AG04450 (cell line): ENCODE data around the gene AMOTL2. TPM values are rescaled to one million over a fixed set of nuclear protein-coding genes. Genes with fewer than 3 reads are reported as not detected.
A peak's percentile ranks its signal among the peaks of the same experiment; 100 is the strongest.

Source experiments
- CTCF ChIA-PET: fragments of 300-600, 350-600 bp; formaldehyde crosslinking; extraction: SDS; loops from one replicate; lab custom pipeline; 2022; ENCODE audit warnings: antibody characterized with exemption, inconsistent platforms; lab: Charles Lee
- POLR2A ChIA-PET: fragments of 350-600 bp; formaldehyde crosslinking; extraction: SDS; loops from one replicate; lab custom pipeline; 2021; ENCODE audit warnings: antibody characterized with exemption, inconsistent platforms; lab: Yijun Ruan, JAX
- DNase-seq: peaks from one replicate; pipeline ENCODE4 v3.0.0-alpha.2; 2011; ENCODE audit warnings: low read depth, low spot score
- H3K27ac ChIP-seq: one replicate; pipeline ENCODE4 v1.5.1; 2012; ENCODE audit warnings: low read depth, low read length, control low read depth
- H3K27me3 ChIP-seq: one replicate; pipeline ENCODE4 v1.6.0; 2012; ENCODE audit warnings: low read length; ENCODE audit not compliant: control insufficient read depth, insufficient read depth
- H3K4me3 ChIP-seq: 2 replicates; pipeline ENCODE4 v1.5.1; 2011; ENCODE audit warnings: mild to moderate bottlenecking, low read depth, low read length, control low read depth
- H3K9me3 ChIP-seq: 2 replicates; pipeline ENCODE4 v1.5.1; 2012; ENCODE audit warnings: low read length; ENCODE audit not compliant: control insufficient read depth, insufficient read depth
- CTCF ChIP-seq: IDR thresholded peaks from 2 replicates; pipeline ENCODE4 v1.5.1; 2011; ENCODE audit warnings: low read depth, low read length, control low read depth, inconsistent platforms
- polyA plus RNA-seq: library from polyadenylated mRNA; depleted of rRNA; stranded (reverse); fragments of >200 nt; gene quantifications from 2 replicates; pipeline ENCODE4 v1.2.3, GENCODE V29; 2011

AMOTL2 gene
- polyA plus RNA-seq, 1 experiment, result 74.5 TPM

- DNase-seq, result no peak
- POLR2A ChIA-PET, result interaction anchor here (0.9 to 2.7 kb wide), 5 partner anchors 18 to 32 kb away, joined by 3 to 12 read pairs (median 7); no protein-coding TSS in a partner anchor
- H3K27me3 ChIP-seq, result no peaks in the 10 kb centered on the region
- no peak for TF ChIP-seq CTCF
- no peaks in the 10 kb centered on the region for H3K9me3 ChIP-seq
- CTCF ChIA-PET, result interaction anchor here (1.2 to 1.7 kb wide), 2 partner anchors 26 to 142 kb away, joined by 5 to 7 read pairs; no protein-coding TSS in a partner anchor
- peak overlapping the region; percentile 91 for H3K27ac ChIP-seq
- no peak overlapping the region for H3K4me3 ChIP-seq
These were observed 41.9 kb downstream of the AMOTL2 start for GRCh38 chr3:134332344-134332743.

GRCh38 chr3:134331811-134332199, 42.4 kb downstream of the AMOTL2 start:
- Histone ChIP-seq H3K9me3 (no peaks in the 10 kb centered on the region), H3K4me3 (no peak overlapping the region), H3K27ac (peak overlapping the region; percentile 91), H3K27me3 (no peaks in the 10 kb centered on the region)
- ChIA-PET CTCF (interaction anchor here (1.1 to 1.7 kb wide), 3 partner anchors 19 to 142 kb away, joined by 3 to 7 read pairs (median 3); no protein-coding TSS in a partner anchor), POLR2A (interaction anchor here (0.7 to 2.7 kb wide), 10 partner anchors 9 to 42 kb away, joined by 3 to 12 read pairs (median 6); partner anchors contain the start of gene AMOTL2)
- no peak for TF ChIP-seq CTCF
- no peak for DNase-seq

GRCh38 chr3:134330883-134331810, 43.1 kb downstream of the AMOTL2 start:
- no peak for TF ChIP-seq CTCF
- ChIA-PET CTCF (interaction anchor here (1.1 to 1.7 kb wide), 3 partner anchors 18 to 143 kb away, joined by 3 to 7 read pairs (median 3); no protein-coding TSS in a partner anchor), POLR2A (interaction anchor here (0.7 to 2.7 kb wide), 10 partner anchors 9 to 43 kb away, joined by 3 to 12 read pairs (median 6); partner anchors contain the start of gene AMOTL2)
- Histone ChIP-seq H3K27me3 (no peaks in the 10 kb centered on the region), H3K27ac (peak overlapping the region; percentile 91), H3K9me3 (no peaks in the 10 kb centered on the region; the same call in 1 of the 2 replicates), H3K4me3 (no peak overlapping the region)
- DNase-seq, result no peak

GRCh38 chr3:134328846-134329245, 45.4 kb downstream of the AMOTL2 start:
- CTCF ChIA-PET, result interaction anchor here (1.0 to 1.5 kb wide), 2 partner anchors 16 to 20 kb away, joined by 3 to 5 read pairs; no protein-coding TSS in a partner anchor
- H3K9me3 ChIP-seq, result no peaks in the 10 kb centered on the region; the same call in 1 of the 2 replicates
- TF ChIP-seq CTCF, result no peak
- peak overlapping the region; percentile 99 for H3K27ac ChIP-seq
- H3K4me3 ChIP-seq, result no peak overlapping the region
- no peak for DNase-seq
- no peaks in the 10 kb centered on the region for H3K27me3 ChIP-seq
- POLR2A ChIA-PET, result interaction anchor here (0.7 to 3.7 kb wide), 6 partner anchors 16 to 38 kb away, joined by 3 to 20 read pairs (median 9); no protein-coding TSS in a partner anchor
